Loucy (cell line): ENCODE measurements around the gene CCDC69.

Experiments
- H2AFZ ChIP-seq: fragments of 200-600 bp; sonication (generic); 2 replicates; pipeline ENCODE4 v1.6.0; 2016; ENCODE audit warnings: antibody characterized with exemption, mild to moderate bottlenecking, low read length, moderate library complexity
- H3F3A ChIP-seq: fragments of 200-600 bp; 2 replicates; pipeline ENCODE4 v1.6.0; 2016; ENCODE audit warnings: antibody characterized with exemption, low read depth, mild to moderate bottlenecking
- H3K27me3 ChIP-seq: fragments of 200-600 bp; sonication (generic); 2 replicates; pipeline ENCODE4 v1.6.1; 2014; ENCODE audit warnings: low read length, mild to moderate bottlenecking; ENCODE audit not compliant: insufficient read depth, poor library complexity, severe bottlenecking
- H3K36me3 ChIP-seq: fragments of 200-600 bp; sonication (generic); 2 replicates; pipeline ENCODE4 v1.6.1; 2016; ENCODE audit warnings: low read length; ENCODE audit not compliant: insufficient read depth
- H3K4me1 ChIP-seq: fragments of 200-600 bp; sonication (generic); 2 replicates; pipeline ENCODE4 v1.5.1; 2014; ENCODE audit warnings: low read length, mild to moderate bottlenecking; ENCODE audit not compliant: insufficient read depth, poor library complexity, severe bottlenecking
- H3K4me2 ChIP-seq: fragments of 200-600 bp; sonication (generic); 2 replicates; pipeline ENCODE4 v1.6.0; 2014; ENCODE audit warnings: antibody characterized with exemption, low read length, low read depth, mild to moderate bottlenecking; ENCODE audit not compliant: poor library complexity, severe bottlenecking
- H3K4me3 ChIP-seq: fragments of 200-600 bp; sonication (generic); 2 replicates; pipeline ENCODE4 v1.5.1; 2014; ENCODE audit warnings: low read length, mild to moderate bottlenecking, mixed read lengths; ENCODE audit not compliant: poor library complexity, severe bottlenecking
- H3K79me2 ChIP-seq: fragments of 200-600 bp; sonication (generic); 2 replicates; pipeline ENCODE4 v1.6.1; 2014; ENCODE audit warnings: low read length; ENCODE audit not compliant: insufficient read depth
- H3K9ac ChIP-seq: fragments of 200-600 bp; sonication (generic); 2 replicates; pipeline ENCODE4 v1.6.0; 2014; ENCODE audit warnings: mild to moderate bottlenecking, low read depth, low read length, moderate library complexity; ENCODE audit not compliant: poor library complexity, severe bottlenecking
- H3K9me2 ChIP-seq: fragments of 200-600 bp; sonication (generic); replicated peaks from 2 replicates; pipeline ENCODE4 v1.6.1; 2016; ENCODE audit warnings: low read depth, low read length, mixed read lengths
- H3K9me3 ChIP-seq: fragments of 200-600 bp; sonication (generic); 2 replicates; pipeline ENCODE4 v1.6.1; 2014; ENCODE audit warnings: mild to moderate bottlenecking, antibody characterized with exemption, low read length, low read depth; ENCODE audit not compliant: insufficient read depth
- H4K20me1 ChIP-seq: fragments of 200-600 bp; sonication (generic); 2 replicates; pipeline ENCODE4 v1.6.0; 2014; ENCODE audit warnings: antibody characterized with exemption, low read length, mild to moderate bottlenecking; ENCODE audit not compliant: insufficient read depth, poor library complexity, severe bottlenecking
- CTCF ChIP-seq: fragments of 200-600 bp; sonication (generic); conservative IDR thresholded peaks from 2 replicates; pipeline ENCODE4 v1.5.1; 2014; ENCODE audit warnings: mild to moderate bottlenecking, antibody characterized with exemption, low read length
- EZH2phosphoT487 ChIP-seq: fragments of 200-600 bp; IDR thresholded peaks from 2 replicates; pipeline ENCODE4 v1.6.1; 2018; ENCODE audit warnings: antibody characterized with exemption, mild to moderate bottlenecking, moderate library complexity, borderline replicate concordance

CCDC69 gene

GRCh38 chr5:151208481-151208914 is 15.4 kb downstream of the CCDC69 start:
- no peaks in the 10 kb centered on the region for H4K20me1 ChIP-seq
- no peaks in the 10 kb centered on the region for H3K27me3 ChIP-seq
- H3K4me3 ChIP-seq, result no peak overlapping the region
- H3K9ac ChIP-seq, result peak overlapping the region; percentile 2
- no peak for TF ChIP-seq CTCF
- no peak for TF ChIP-seq EZH2phosphoT487
- H3K36me3 ChIP-seq, result no peaks in the 10 kb centered on the region
- H3K9me3 ChIP-seq, result no peaks in the 10 kb centered on the region
- H3F3A ChIP-seq, result peaks cover 9% of the 10 kb centered on the region; the same call in 1 of the 2 replicates
- H2AFZ ChIP-seq, result no peak overlapping the region
- no peaks in the 10 kb centered on the region for H3K9me2 ChIP-seq
- H3K79me2 ChIP-seq, result peaks cover 42% of the 10 kb centered on the region
- peak overlapping the region; percentile 6 for H3K4me2 ChIP-seq
- H3K4me1 ChIP-seq, result peaks cover 35% of the 10 kb centered on the region

GRCh38 chr5:151205411-151205810 is 18.5 kb downstream of the CCDC69 start:
- peaks cover 25% of the 10 kb centered on the region for H3K4me1 ChIP-seq
- H3K27me3 ChIP-seq, result no peaks in the 10 kb centered on the region
- no peaks in the 10 kb centered on the region for H3K9me3 ChIP-seq
- H3K4me2 ChIP-seq, result no peak overlapping the region
- no peaks in the 10 kb centered on the region for H4K20me1 ChIP-seq
- H3K9ac ChIP-seq, result no peak overlapping the region
- H2AFZ ChIP-seq, result no peak overlapping the region
- TF ChIP-seq EZH2phosphoT487, result no peak
- TF ChIP-seq CTCF, result no peak
- H3K36me3 ChIP-seq, result no peaks in the 10 kb centered on the region
- no peak overlapping the region for H3K4me3 ChIP-seq
- H3K79me2 ChIP-seq, result peaks cover 18% of the 10 kb centered on the region; the same call in 1 of the 2 replicates
- no peaks in the 10 kb centered on the region for H3K9me2 ChIP-seq
- no peaks in the 10 kb centered on the region; the same call in 1 of the 2 replicates for H3F3A ChIP-seq

GRCh38 chr5:151204051-151204450 is 19.8 kb downstream of the CCDC69 start:
- H3K9ac ChIP-seq, result no peak overlapping the region
- H3K36me3 ChIP-seq, result peaks cover 6% of the 10 kb centered on the region; the same call in 1 of the 2 replicates
- H3K4me2 ChIP-seq, result no peak overlapping the region
- H3K4me3 ChIP-seq, result no peak overlapping the region
- H3K4me1 ChIP-seq, result peaks cover 18% of the 10 kb centered on the region
- peaks cover 7% of the 10 kb centered on the region; the same call in 1 of the 2 replicates for H3K79me2 ChIP-seq
- no peaks in the 10 kb centered on the region for H4K20me1 ChIP-seq
- no peaks in the 10 kb centered on the region; the same call in 1 of the 2 replicates for H3F3A ChIP-seq
- no peak overlapping the region for H2AFZ ChIP-seq
- no peaks in the 10 kb centered on the region for H3K9me3 ChIP-seq
- H3K9me2 ChIP-seq, result no peaks in the 10 kb centered on the region
- TF ChIP-seq EZH2phosphoT487, result no peak
- no peak for TF ChIP-seq CTCF
- no peaks in the 10 kb centered on the region for H3K27me3 ChIP-seq
